HTR-8/SVneo (cell line): ENCODE results near the gene BID.

Experiments used
- DNase-seq: peaks from one replicate; pipeline ENCODE4 v3.0.0; 2011; ENCODE audit warnings: low spot score, mixed read lengths; ENCODE audit not compliant: insufficient read length
- FAIRE-seq: peaks from 2 replicates; lab custom pipeline; 2011; peaks lifted over from hg19 to GRCh38; lab: Jason Lieb, UNC

The BID gene

GRCh38 chr22:17785185-17786184, 11.2 kb upstream of the BID start:
- DNase-seq (peak; percentile 59), FAIRE-seq (peak; percentile 52)

GRCh38 chr22:17784776-17785175, 10.5 kb upstream of the BID start:
- DNase-seq (no peak), FAIRE-seq (no peak)

DNA sequence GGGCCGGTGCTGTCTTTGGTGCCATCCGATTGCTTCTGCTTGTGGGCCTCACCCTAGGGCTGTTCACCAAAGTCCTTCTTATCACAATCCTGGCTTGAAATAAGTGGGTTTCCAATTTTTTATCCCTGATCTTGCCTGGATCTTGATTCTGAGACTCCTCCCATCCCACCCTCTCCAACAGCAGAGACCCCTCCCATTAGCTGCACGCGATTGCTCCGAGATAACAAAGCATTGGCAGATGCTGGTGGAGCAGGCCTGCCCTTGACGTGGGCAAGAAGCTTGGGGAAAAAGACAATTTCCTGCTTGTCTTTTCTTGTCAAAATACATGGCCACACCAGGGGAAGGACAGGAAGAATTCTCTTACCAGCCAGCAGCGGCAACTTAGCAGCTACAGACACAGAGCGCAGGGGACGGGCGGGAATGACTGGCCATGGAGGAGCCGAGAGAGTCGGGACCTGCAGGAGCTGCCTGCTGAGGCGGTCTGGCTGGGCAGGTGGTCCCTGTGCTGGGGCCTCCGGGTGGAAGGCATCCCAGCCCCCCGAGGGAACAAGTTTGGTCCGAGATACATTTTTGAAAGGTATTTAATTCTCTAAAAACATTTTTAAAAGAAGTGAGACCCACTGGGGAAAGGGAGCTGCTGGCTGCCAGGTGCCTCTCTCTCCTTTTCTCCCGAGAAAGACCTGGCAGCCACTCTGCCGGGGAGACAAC, 9.7 kb upstream of the BID start:
- no peak for FAIRE-seq

DNA sequence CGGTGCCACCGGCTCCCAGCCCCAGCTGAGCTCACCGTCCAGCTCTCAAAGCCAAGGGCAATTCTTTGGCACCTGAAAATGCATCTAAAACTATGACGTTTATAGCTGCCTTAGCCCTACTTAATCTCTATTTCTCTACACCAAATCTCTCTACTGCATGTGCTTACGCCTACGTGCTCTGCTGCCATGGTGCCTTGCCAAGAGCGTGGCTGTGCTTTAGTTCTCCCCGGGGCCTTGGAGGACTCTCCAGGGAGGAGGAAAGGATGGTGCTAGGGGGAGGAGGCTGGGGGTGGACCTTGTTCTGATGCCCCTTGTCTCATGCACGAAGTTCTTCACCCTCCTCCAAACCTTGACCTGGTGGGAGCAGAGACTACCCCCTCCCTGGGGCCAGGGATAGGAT, 9.0 kb upstream of the BID start:
- FAIRE-seq: no peak
- DNase-seq: no peak

More for the DNA sequence above, 9.7 kb upstream of the BID start:
- no peak for DNase-seq

GRCh38 chr22:17782621-17783020, 8.4 kb upstream of the BID start:
- FAIRE-seq (no peak), DNase-seq (no peak)

GRCh38 chr22:17782158-17782557, 7.9 kb upstream of the BID start:
- no peak for DNase-seq
- no peak for FAIRE-seq

GRCh38 chr22:17781319-17782031, 7.2 kb upstream of the BID start:
- peak; percentile 67 for DNase-seq
- no peak for FAIRE-seq

GRCh38 chr22:17780741-17781318, 6.6 kb upstream of the BID start:
- FAIRE-seq (no peak), DNase-seq (no peak)

DNA sequence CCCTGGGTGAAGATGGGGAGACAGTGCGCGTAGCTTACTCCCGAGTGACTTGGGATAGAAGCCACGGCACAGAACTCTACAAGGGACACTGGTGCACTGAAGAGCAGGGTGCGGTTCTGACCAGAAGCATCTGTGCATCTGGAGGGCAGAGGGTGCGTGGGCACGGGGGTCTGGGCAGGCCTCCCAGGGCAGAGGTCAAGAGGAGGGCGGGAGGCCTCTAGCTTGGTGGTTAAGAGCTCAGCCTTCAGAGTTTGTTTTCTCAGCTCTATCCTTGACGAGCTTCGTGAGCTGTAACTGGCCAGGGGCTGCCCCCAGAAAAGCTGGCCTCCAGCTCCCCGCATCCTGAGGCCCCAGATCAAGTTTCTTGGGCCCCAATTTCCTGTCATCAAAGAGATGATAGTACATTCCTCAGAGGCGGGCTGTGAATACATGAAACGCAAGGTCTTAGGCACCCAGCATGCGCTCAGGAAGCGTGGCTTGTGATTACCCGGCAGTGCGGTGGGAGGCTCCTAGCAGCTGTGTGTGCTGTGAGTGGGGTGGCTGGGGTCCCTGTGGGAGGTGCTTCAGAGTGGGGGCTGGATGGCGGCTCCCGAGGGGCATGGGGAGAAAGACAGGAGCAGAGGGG, 6.0 kb upstream of the BID start:
- FAIRE-seq: no peak

DNA sequence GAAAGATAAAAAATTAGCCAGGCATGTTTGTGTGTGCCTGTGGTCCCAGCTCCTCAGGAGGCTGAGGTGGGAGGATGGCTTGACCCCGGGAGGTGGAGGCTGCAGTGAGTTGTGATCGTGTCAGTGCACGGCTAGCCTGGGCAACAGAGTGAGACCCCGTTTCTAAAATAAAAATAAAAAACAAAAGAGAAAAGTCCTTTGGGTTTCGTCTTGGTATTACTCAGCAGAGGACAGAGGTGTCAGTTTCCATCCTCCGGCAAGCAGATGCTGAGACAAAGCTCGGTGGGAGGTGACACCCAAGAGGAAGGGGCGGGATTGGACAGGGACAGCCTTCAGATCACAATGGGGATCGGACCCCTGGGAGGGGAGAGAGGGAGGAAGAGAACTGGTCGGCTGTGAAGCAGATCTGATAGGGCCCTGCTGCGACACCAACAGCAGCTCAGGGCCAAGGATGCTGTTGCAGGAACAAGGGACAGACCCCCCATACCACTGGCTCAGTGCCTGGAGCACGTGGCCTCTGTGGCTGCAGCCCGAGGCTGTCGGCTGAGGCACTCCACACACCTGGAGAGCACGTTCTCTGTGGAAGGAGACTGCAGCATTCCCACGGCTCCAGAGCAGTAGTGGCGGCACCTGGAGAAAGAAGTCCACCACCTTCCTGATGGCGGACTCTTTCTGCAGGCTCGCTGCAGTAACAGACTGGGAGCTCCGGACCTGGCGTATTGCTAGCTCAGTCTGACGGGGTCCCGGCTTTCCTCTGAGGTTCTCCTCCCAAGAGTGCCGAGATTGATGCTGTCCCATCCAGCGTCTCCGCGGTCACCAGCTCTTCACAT, 5.2 kb upstream of the BID start:
- FAIRE-seq (no peak), DNase-seq (no peak)

More for the DNA sequence above, 6.0 kb upstream of the BID start:
- DNase-seq: no peak

DNA sequence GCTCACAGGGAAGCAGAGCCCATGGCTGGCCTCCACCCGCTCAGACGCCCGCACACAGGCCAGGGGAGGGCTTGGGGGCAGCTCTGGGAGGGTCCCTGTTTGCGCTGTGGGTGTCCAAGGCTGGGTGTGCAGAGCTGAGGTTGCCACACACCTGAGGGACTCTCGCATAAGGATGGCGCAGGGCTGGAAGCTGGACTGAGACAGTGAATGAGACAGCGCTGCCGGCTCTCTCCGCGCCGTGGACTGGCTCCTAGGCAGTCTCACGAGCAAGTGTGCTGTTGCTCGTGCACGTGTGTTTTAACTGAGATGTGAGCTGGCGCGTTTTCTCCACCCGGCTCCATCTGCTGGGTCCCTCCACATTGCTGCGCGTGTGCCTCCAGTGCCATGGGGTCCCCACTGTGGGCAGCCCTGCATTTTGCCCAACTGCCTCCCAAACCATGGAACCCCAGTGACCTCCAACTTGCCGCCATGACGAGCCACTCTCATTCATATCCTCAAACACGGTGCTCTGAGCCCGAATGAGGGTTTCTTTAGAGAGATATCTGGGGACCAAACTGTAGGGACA, 4.2 kb upstream of the BID start:
- DNase-seq (no peak), FAIRE-seq (no peak)

DNA sequence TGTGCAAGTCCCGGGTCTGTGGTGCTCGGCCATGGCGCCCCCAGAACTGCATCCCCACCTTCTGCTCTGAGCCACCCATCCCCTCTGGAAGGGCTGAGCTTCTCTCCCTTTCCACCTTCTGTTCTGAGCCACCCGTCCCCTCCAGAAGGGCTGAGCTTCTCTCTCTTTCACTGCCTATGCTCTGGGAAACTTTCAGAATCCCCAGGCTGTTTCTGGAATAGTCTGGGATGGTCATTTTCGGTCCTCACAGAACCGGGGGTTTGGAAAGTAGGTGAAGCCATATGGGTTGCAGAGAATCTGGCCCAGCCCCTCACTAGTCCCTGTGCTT, 3.4 kb upstream of the BID start:
- FAIRE-seq: no peak
- DNase-seq: no peak

DNA sequence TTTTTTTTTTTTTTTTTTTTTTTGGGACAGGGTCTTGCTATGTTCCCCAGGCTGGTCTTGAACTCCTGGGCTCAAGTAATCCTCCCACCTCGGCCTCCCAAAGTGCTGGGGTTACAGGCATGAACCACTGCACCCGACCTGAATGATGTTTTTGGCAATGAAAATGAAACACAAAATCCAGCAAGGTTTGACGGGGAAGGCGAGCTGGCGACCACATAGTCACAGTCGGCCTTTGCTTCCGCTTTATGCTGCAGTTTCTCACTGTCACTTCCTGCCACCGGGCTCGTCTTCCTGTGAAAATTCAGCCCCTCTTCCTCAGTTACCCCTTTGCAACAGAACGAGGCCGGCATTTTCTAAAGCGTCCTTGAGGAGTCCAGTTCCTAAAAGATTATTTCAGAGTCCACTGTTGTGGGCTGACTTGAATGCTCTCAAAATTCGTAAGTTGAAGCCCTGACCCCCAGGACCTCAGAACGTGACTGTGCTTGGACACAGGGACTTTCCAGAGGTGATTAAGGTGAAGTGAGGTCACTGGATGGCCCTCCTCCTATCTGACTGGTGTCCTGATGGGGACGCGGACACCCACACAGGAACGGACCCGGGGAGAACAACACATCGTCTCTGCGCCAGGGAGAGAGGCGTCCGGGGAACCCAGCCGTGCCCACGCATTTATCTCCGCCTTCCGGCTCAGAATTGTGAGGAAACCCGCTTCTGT, 2.9 kb upstream of the BID start:
- DNase-seq: no peak
- no peak for FAIRE-seq

DNA sequence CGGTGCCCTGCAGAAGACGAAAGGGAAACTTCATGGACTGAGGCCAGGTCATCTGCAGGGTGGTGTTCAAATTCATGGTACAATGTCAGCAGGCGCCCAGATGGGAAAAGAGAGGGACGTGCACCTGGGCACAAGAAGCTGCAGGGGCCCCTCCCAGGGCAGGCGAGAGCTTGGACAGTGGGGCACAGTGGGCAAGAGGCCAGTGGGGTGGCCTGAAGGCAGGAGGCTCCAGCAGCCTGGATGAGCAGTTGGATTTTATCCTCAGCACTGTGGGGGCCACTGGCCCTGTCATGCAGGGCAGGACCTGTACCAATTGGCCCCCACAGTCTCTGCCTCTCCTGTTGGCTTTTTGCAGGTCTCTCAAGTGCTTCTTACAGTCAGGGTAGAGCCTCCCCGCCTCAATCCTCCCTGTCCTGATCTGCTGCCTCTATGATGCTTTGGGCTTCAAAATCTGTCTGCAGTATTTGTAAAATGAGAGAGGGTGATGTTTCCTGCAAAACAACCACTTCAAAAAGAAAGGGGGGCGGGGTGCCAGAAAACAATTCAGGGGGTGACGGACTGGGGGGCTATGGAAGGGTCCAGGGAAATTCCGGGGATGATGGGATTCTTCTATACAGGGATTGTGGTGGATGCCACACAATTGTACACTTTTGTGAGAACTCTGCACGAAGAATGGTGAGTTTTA, 1.7 kb upstream of the BID start:
- DNase-seq (no peak), FAIRE-seq (no peak)

DNA sequence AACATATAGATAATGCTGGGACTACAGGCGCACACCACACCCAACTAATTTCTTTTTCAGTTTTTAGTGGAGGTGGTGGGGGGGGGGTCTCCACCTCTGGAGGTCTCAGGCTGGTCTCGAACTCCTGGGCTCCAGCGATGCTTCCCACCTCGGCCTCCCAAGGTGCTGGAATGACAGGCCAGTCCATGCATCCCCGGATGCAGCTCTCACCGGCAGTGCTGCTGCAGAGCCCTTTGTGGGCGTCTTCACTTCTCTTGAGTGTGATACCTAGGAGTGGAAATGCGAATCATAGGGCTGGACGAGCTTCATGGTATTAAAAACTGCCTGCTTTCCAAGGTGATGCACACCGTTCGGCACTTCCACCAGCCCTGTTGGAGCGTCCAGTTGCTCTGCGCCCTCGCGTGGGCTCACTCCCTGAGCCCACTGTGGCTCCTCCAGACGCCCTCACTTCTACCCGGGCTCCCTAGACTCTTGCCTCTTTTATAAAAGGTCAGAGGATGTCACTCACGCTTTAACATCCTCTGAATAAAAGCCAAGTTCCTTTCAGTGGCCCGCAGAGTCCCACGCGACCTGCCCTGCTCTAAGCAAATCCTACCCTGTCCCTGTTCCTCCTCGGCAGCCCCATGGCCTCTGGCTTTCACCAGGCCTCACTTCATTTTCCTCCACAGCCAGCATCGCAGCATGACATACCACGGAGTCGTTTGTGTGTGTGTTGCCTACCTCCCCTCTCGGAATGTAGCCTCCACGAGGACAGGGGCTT, 837 bp upstream of the BID start:
- DNase-seq (no peak), FAIRE-seq (no peak)

DNA sequence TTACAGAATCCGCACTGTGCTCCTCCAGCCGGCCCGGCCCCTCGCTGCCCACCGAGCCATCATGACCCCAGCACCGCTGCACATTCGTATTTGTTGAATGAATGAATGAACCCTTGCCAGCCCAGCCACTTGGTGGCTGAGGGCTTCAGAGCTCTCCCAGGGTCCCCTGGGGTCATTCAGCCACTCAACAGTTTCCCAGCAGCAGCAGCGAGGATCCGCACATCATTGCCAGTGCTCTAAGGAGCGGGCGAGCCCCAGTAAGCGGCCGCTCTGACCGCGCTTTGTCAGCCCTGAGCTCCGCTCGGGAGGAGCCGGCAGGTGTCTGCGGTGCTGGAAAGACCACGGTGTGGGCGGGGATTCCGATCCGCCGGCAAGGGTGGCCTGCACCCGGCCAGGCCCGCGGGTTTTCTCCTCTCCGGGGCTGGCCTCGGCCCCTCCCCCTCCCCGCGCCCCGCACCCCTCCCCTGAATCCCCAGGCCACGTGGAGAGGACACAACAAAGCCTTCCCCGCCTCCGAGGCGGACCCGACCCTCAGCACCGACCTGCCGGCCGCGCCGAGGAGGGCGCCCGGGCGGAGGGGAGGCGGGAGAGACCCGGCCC, 563 bp downstream of the BID start:
- FAIRE-seq (no peak), DNase-seq (no peak)
